SK-N-SH treated with all-trans-retinoic acid at 6 μM for 48 hours (cell line): Measurements from ENCODE around the gene MYOM1.

Source experiments
- ATAC-seq: fragments of 200-7000 bp; cut with Tn5 transposase; 3 replicates; pipeline ENCODE4 v1.9.1; 2020; ENCODE audit warnings: mild to moderate bottlenecking, moderate library complexity
- ARNTL ChIP-seq: fragments of 450-650 bp; formaldehyde crosslinking; IDR thresholded peaks from 2 replicates; pipeline ENCODE4 v1.5.0; 2020; ENCODE audit warnings: low read depth, mild to moderate bottlenecking, moderate library complexity, borderline replicate concordance
- BACH2 ChIP-seq: fragments of 250-450 bp; sonication (Bioruptor Pico); IDR thresholded peaks from 2 replicates; pipeline ENCODE4 v1.9.0; 2021; ENCODE audit warnings: mild to moderate bottlenecking, borderline replicate concordance
- CREB5 ChIP-seq: fragments of 250-450 bp; sonication (Bioruptor Pico); IDR thresholded peaks from 2 replicates; pipeline ENCODE4 v1.5.1; 2020; ENCODE audit warnings: low read depth, mild to moderate bottlenecking, moderate library complexity
- CSDC2 ChIP-seq: fragments of 250-450 bp; sonication (Bioruptor Pico); IDR thresholded peaks from 2 replicates; pipeline ENCODE4 v1.5.0; 2020; ENCODE audit warnings: mild to moderate bottlenecking, moderate library complexity
- CSRNP3 ChIP-seq: fragments of 250-450 bp; sonication (Bioruptor Pico); IDR thresholded peaks from 2 replicates; pipeline ENCODE4 v1.5.1; 2021; ENCODE audit warnings: mild to moderate bottlenecking, moderate library complexity
- GLIS3 ChIP-seq: fragments of 250-450 bp; sonication (Bioruptor Pico); IDR thresholded peaks from 2 replicates; pipeline ENCODE4 v1.5.0; 2020; ENCODE audit warnings: mild to moderate bottlenecking, moderate library complexity
- ISL1 ChIP-seq: fragments of 250-450 bp; sonication (Bioruptor Pico); IDR thresholded peaks from 2 replicates; pipeline ENCODE4 v2.1.2; 2022; ENCODE audit warnings: mild to moderate bottlenecking, moderate library complexity
- PATZ1 ChIP-seq: fragments of 250-450 bp; sonication (Bioruptor Pico); IDR thresholded peaks from 2 replicates; pipeline ENCODE4 v1.8.0; 2020; ENCODE audit warnings: mild to moderate bottlenecking, moderate library complexity, borderline replicate concordance
- POU6F1 ChIP-seq: fragments of 250-450 bp; sonication (Bioruptor Pico); IDR thresholded peaks from 2 replicates; pipeline ENCODE4 v1.8.0; 2021; ENCODE audit warnings: low read depth, mild to moderate bottlenecking, moderate library complexity, borderline replicate concordance
- PPARA ChIP-seq: fragments of 250-450 bp; sonication (Bioruptor Pico); IDR thresholded peaks from 2 replicates; pipeline ENCODE4 v1.5.0; 2020; ENCODE audit warnings: mild to moderate bottlenecking, borderline replicate concordance
- RARB ChIP-seq: fragments of 250-450 bp; sonication (Bioruptor Pico); IDR thresholded peaks from 2 replicates; pipeline ENCODE4 v1.8.0; 2021; ENCODE audit warnings: mild to moderate bottlenecking, moderate library complexity
- TCF4 ChIP-seq: fragments of 250-450 bp; sonication (Bioruptor Pico); IDR thresholded peaks from 2 replicates; pipeline ENCODE4 v1.8.0; 2021; ENCODE audit warnings: mild to moderate bottlenecking, moderate library complexity, borderline replicate concordance
- TOX ChIP-seq: fragments of 250-450 bp; sonication (Bioruptor Pico); IDR thresholded peaks from 2 replicates; pipeline ENCODE4 v1.8.0; 2021; ENCODE audit warnings: mild to moderate bottlenecking, moderate library complexity, borderline replicate concordance
- TSHZ2 ChIP-seq: fragments of 250-450 bp; sonication (Bioruptor Pico); IDR thresholded peaks from 2 replicates; pipeline ENCODE4 v1.5.0; 2020; ENCODE audit warnings: mild to moderate bottlenecking, moderate library complexity
- ZC3H10 ChIP-seq: fragments of 250-450 bp; sonication (Bioruptor Pico); IDR thresholded peaks from 2 replicates; pipeline ENCODE4 v1.5.1; 2021; ENCODE audit warnings: mild to moderate bottlenecking, moderate library complexity
- ZFP3 ChIP-seq: fragments of 250-450 bp; sonication (Bioruptor Pico); IDR thresholded peaks from 2 replicates; pipeline ENCODE4 v1.5.0; 2020; ENCODE audit warnings: mild to moderate bottlenecking, moderate library complexity
- ZNF565 ChIP-seq: fragments of 450-650 bp; formaldehyde crosslinking; conservative IDR thresholded peaks from 2 replicates; pipeline ENCODE4 v1.5.0; 2020; ENCODE audit warnings: low read depth, mild to moderate bottlenecking, moderate library complexity
- ZNF70 ChIP-seq: fragments of 450-650 bp; formaldehyde crosslinking; IDR thresholded peaks from 2 replicates; pipeline ENCODE4 v1.5.0; 2020; ENCODE audit warnings: mild to moderate bottlenecking, moderate library complexity
- ZNF8 ChIP-seq: fragments of 450-650 bp; formaldehyde crosslinking; IDR thresholded peaks from 2 replicates; pipeline ENCODE4 v1.5.0; 2020; ENCODE audit warnings: mild to moderate bottlenecking, moderate library complexity

Gene MYOM1

GRCh38 chr18:3151399-3152264 lies 68.1 kb downstream of the MYOM1 start:
- no peak for ATAC-seq
- no peak for TF ChIP-seq GLIS3 (CRISPR knock-in tag)
- TF ChIP-seq TSHZ2 (CRISPR knock-in tag), result no peak
- TF ChIP-seq CSDC2 (CRISPR knock-in tag), result no peak
- no peak for TF ChIP-seq ZFP3 (CRISPR knock-in tag)
- no peak for TF ChIP-seq RARB (CRISPR knock-in tag)
- no peak for TF ChIP-seq ZNF565 (CRISPR knock-in tag)
- TF ChIP-seq ZNF70 (CRISPR knock-in tag), result no peak
- no peak for TF ChIP-seq PPARA (CRISPR knock-in tag)
- TF ChIP-seq PATZ1 (CRISPR knock-in tag), result no peak
- TF ChIP-seq ISL1 (CRISPR knock-in tag), result no peak
- TF ChIP-seq BACH2, result no peak
- TF ChIP-seq ZNF8 (CRISPR knock-in tag), result no peak
- TF ChIP-seq, all 23 proteins: peak for 0

GRCh38 chr18:3150688-3151087 lies 69.1 kb downstream of the MYOM1 start:
- TF ChIP-seq ZC3H10 (CRISPR knock-in tag) (no peak), RARB (CRISPR knock-in tag) (no peak), GLIS3 (CRISPR knock-in tag) (no peak), ZNF70 (CRISPR knock-in tag) (no peak), BACH2 (no peak), POU6F1 (CRISPR knock-in tag) (no peak), CSRNP3 (CRISPR knock-in tag) (no peak), ISL1 (CRISPR knock-in tag) (no peak), ARNTL (CRISPR knock-in tag) (no peak), ZNF565 (CRISPR knock-in tag) (no peak), CSDC2 (CRISPR knock-in tag) (no peak), TOX (CRISPR knock-in tag) (no peak), PATZ1 (CRISPR knock-in tag) (no peak), TCF4 (CRISPR knock-in tag) (no peak), CREB5 (CRISPR knock-in tag) (no peak)
- no peak for ATAC-seq
